CD4-positive, CD25-positive, alpha-beta regulatory T cell (primary cell): ENCODE data around the gene USP32. TPM values are rescaled to one million over a fixed set of nuclear protein-coding genes. Genes with fewer than 3 reads are reported as not detected.

ENCODE experiments used
- ATAC-seq, 2 donors: fragments of 150-1000 bp; cut with Tn5 transposase; one replicate each; pipeline ENCODE4 v1.10.0; 2021; ENCODE audit warnings: low read depth in 2 of 2, moderate number of reproducible peaks in 2 of 2, moderate library complexity in 1 of 2
- DNase-seq, 3 donors: peaks; one replicate each; pipeline versions ENCODE4 v3.0.0 to v3.0.0-alpha.2; 2012 to 2022; ENCODE audit warnings: mixed read lengths in 1 of 3
- H3K27ac ChIP-seq: one replicate; pipeline ENCODE4 v1.7.0; 2013; ENCODE audit warnings: mild to moderate bottlenecking, low read length; ENCODE audit not compliant: insufficient read depth, poor library complexity, severe bottlenecking
- H3K27me3 ChIP-seq: one replicate; pipeline ENCODE4 v1.7.0; 2013; ENCODE audit warnings: low read length; ENCODE audit not compliant: control insufficient read depth, insufficient read depth
- H3K36me3 ChIP-seq: one replicate; pipeline ENCODE4 v1.7.0; 2013; ENCODE audit warnings: mild to moderate bottlenecking, low read length, moderate library complexity; ENCODE audit not compliant: control insufficient read depth, insufficient read depth
- H3K4me1 ChIP-seq: 2 replicates; pipeline ENCODE4 v1.7.0; 2013; ENCODE audit warnings: mild to moderate bottlenecking, low read length; ENCODE audit not compliant: insufficient read depth, control insufficient read depth, poor library complexity, severe bottlenecking
- H3K4me3 ChIP-seq: one replicate; pipeline ENCODE4 v1.7.0; 2013; ENCODE audit warnings: low read depth, mild to moderate bottlenecking, low read length, moderate library complexity
- H3K9me3 ChIP-seq, 2 experiments: 1 replicate in 1 of 2; 2 replicates in 1 of 2; pipeline ENCODE4 v1.7.0; 2013; ENCODE audit warnings: low read length in 2 of 2, mild to moderate bottlenecking in 1 of 2, moderate library complexity in 1 of 2; ENCODE audit not compliant: control insufficient read depth in 2 of 2
- H3K27ac Mint-ChIP-seq, 3 donors: one replicate each; pipeline ENCODE4 v1.8.0; 2020 to 2022; ENCODE audit warnings: mild to moderate bottlenecking in 3 of 3, mixed read lengths in 3 of 3, moderate library complexity in 2 of 3
- H3K27me3 Mint-ChIP-seq: one replicate; pipeline ENCODE4 v1.8.0; 2022; ENCODE audit warnings: mild to moderate bottlenecking, mixed read lengths
- H3K36me3 Mint-ChIP-seq: one replicate; pipeline ENCODE4 v1.8.0; 2020; ENCODE audit warnings: mixed read lengths
- H3K4me1 Mint-ChIP-seq, 4 donors: one replicate each; pipeline ENCODE4 v1.8.0; 2020 to 2022; ENCODE audit warnings: mixed read lengths in 4 of 4, mild to moderate bottlenecking in 1 of 4
- H3K4me3 Mint-ChIP-seq, 4 donors: one replicate each; pipeline ENCODE4 v1.8.0; 2020 to 2022; ENCODE audit warnings: mild to moderate bottlenecking in 4 of 4, mixed read lengths in 4 of 4, moderate library complexity in 3 of 4
- H3K9me3 Mint-ChIP-seq, 7 donors: one replicate each; pipeline ENCODE4 v1.8.0; 2020 to 2022; ENCODE audit warnings: mixed read lengths in 7 of 7, mild to moderate bottlenecking in 3 of 7, moderate library complexity in 2 of 7
- polyA plus RNA-seq, 4 donors: library from polyadenylated mRNA; unstranded; fragments of 300-500 nt; fragmentation: Illumina TruSeq; gene quantifications; one replicate each; pipeline ENCODE4 v1.2.3, GENCODE V29; 2021
- total RNA-seq: library from RNA; stranded (reverse); gene quantifications from one replicate; pipeline ENCODE4 v1.2.3, GENCODE V29; 2022

USP32 gene
- total and polyA plus RNA-seq, 5 donors from 2014 or later, result 6.1 to 47.0 (median 7.5) TPM

DNA sequence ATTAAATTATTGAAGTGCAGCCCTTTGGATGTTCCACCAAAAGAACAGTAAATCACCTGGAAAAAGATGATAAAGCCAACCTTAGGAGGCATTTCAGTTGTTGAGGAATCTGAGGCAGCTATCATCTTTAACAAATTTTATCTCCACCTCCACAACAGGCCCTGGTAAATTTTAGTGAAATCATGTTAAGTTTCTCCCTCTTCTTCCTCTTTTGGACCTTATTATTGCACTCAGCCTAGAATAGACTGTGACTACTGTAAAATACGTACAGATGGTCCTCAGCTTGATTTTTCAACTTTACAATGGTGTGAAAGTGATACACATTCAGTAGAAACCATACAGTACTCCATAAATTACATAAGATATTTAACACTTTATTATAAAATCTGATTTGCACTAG is 90.3 kb downstream of the USP32 start:
- no peak overlapping the region for H3K4me3 Mint-ChIP-seq
- ATAC-seq, result no peak
- Histone ChIP-seq H3K27ac (no peak overlapping the region), H3K9me3 (no peaks in the 10 kb centered on the region), H3K36me3 (no peaks in the 10 kb centered on the region), H3K27me3 (no peaks in the 10 kb centered on the region), H3K4me1 (peaks cover 8% of the 10 kb centered on the region), H3K4me3 (no peak overlapping the region)
- H3K36me3 Mint-ChIP-seq, result peaks cover 4% of the 10 kb centered on the region
- H3K27ac Mint-ChIP-seq, result no peak overlapping the region
- DNase-seq, result no peak
- no peaks in the 10 kb centered on the region for H3K9me3 Mint-ChIP-seq
- H3K4me1 Mint-ChIP-seq, result peaks cover 14 to 23% (median 20%) of the 10 kb centered on the region in 4 donors
- H3K27me3 Mint-ChIP-seq, result no peaks in the 10 kb centered on the region

DNA sequence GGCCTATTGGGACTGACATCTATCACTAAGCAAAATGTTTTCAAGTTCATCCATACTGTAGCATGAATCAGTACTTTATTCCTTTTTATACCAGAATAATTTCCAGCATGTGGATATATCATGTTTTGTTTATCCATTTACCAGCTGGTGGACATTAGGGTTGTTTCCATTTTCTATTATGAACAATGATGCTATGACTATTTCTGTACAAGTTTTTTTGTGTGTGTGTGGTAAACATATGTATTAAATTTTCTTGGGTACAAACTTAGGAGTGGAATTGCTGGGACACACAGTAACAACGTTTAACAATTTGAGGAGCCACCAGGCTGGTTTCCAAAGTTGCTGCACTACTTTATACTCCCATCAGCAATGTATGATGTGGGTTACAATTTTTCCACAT is 91.0 kb downstream of the USP32 start:
- Mint-ChIP-seq H3K4me3 (no peak overlapping the region), H3K27me3 (no peaks in the 10 kb centered on the region), H3K9me3 (no peaks in the 10 kb centered on the region), H3K36me3 (peaks cover 4% of the 10 kb centered on the region), H3K4me1 (peaks cover 14 to 21% (median 20%) of the 10 kb centered on the region in 4 donors), H3K27ac (no peak overlapping the region)
- Histone ChIP-seq H3K4me1 (peaks cover 8% of the 10 kb centered on the region), H3K27ac (no peak overlapping the region), H3K4me3 (no peak overlapping the region), H3K36me3 (no peaks in the 10 kb centered on the region), H3K9me3 (no peaks in the 10 kb centered on the region), H3K27me3 (no peaks in the 10 kb centered on the region)
- ATAC-seq (no peak), DNase-seq (no peak)

- peaks cover 2% of the 10 kb centered on the region for H3K4me1 ChIP-seq
- H3K36me3 ChIP-seq, result no peaks in the 10 kb centered on the region
- no peaks in the 10 kb centered on the region for H3K27me3 ChIP-seq
- H3K27me3 Mint-ChIP-seq, result no peaks in the 10 kb centered on the region
- no peak overlapping the region for H3K4me3 ChIP-seq
- H3K27ac ChIP-seq, result no peak overlapping the region
- H3K36me3 Mint-ChIP-seq, result peaks cover 9% of the 10 kb centered on the region
- peaks cover 10 to 15% (median 12%) of the 10 kb centered on the region in 4 donors for H3K4me1 Mint-ChIP-seq
- no peaks in the 10 kb centered on the region for H3K9me3 Mint-ChIP-seq
- DNase-seq, result no peak
- no peak for ATAC-seq
- no peak overlapping the region for H3K27ac Mint-ChIP-seq
- no peaks in the 10 kb centered on the region for H3K9me3 ChIP-seq
- H3K4me3 Mint-ChIP-seq, result no peak overlapping the region
These were observed 91.9 kb downstream of the USP32 start for GRCh38 chr17:60300011-60300410.

GRCh38 chr17:60297760-60298401 is 94.1 kb downstream of the USP32 start:
- peaks cover 21% of the 10 kb centered on the region for H3K36me3 Mint-ChIP-seq

DNA sequence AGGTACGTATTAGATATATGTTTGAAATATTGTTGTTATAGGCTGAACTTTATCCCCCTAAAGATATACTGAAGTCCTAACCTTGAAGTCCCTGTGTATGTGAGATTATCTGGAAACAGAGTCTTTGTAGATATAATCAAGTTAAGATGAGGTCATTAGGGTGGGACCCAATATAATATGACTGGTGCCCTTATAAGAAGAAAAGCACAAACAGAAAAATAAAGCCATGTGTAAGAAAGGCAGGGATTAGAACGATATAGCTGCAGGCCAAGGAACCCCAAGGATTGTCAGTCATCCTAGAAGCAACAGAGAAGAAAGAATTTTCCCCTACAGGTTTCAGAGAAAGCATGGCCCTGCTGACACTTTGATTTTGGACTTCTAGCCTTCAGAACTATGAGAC is 95.8 kb downstream of the USP32 start:
- Mint-ChIP-seq H3K4me3 (no peak overlapping the region), H3K36me3 (peaks cover 25% of the 10 kb centered on the region), H3K9me3 (no peaks in the 10 kb centered on the region), H3K27me3 (no peaks in the 10 kb centered on the region), H3K27ac (no peak overlapping the region), H3K4me1 (peaks cover 0 to 10% (median 6%) of the 10 kb centered on the region in 4 donors)
- no peak for ATAC-seq
- H3K4me1 ChIP-seq, result no peaks in the 10 kb centered on the region
- H3K4me3 ChIP-seq, result no peak overlapping the region
- H3K9me3 ChIP-seq, result no peaks in the 10 kb centered on the region
- H3K27ac ChIP-seq, result no peak overlapping the region
- no peak for DNase-seq
- H3K36me3 ChIP-seq, result no peaks in the 10 kb centered on the region
- H3K27me3 ChIP-seq, result no peaks in the 10 kb centered on the region

More at GRCh38 chr17:60297760-60298401, 94.1 kb downstream of the USP32 start:
- no peaks in the 10 kb centered on the region for H3K9me3 Mint-ChIP-seq
- Histone ChIP-seq H3K36me3 (no peaks in the 10 kb centered on the region), H3K4me1 (no peaks in the 10 kb centered on the region), H3K4me3 (no peak overlapping the region), H3K27me3 (no peaks in the 10 kb centered on the region), H3K9me3 (no peaks in the 10 kb centered on the region), H3K27ac (no peak overlapping the region)
- DNase-seq (no peak), ATAC-seq (no peak)
- H3K27me3 Mint-ChIP-seq, result no peaks in the 10 kb centered on the region
- no peak overlapping the region for H3K27ac Mint-ChIP-seq
- H3K4me3 Mint-ChIP-seq, result no peak overlapping the region
- H3K4me1 Mint-ChIP-seq, result peaks cover 0 to 6% (median 3%) of the 10 kb centered on the region in 4 donors

DNA sequence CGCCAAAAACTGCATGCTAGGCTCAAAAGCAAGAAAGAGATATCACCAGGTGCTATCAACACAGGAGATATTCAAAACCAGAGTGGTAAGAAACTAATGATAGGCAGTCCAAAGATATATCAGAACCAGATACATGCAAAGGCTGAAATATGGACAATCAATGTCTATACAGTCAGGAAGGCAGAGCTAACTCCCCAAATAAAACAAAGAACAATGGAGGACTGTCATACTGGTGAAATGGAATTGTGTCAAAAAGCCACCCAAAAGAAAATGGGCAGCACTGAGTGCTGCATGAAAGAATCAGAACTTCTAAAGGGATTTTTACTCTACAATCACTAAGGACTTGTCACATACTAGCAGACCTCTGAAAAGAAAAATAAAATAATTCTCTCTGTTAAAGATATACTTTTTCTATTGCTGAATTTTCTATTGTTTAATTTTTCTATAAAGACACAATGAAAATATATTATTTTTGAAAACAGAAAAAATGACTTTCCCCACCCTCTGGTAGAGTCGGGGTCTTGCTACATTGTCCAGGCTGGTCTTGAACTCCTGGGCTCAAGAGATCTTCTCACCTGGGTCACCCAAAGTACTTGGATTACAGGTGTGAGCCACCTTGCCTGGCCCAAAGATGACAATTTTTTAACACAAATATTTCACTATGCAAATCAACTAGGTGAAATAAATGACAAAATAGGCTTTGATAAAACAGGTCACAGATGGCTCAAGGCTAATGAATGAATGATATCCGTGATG is 98.2 kb downstream of the USP32 start:
- ATAC-seq, result no peak
- Histone ChIP-seq H3K36me3 (peaks cover 5% of the 10 kb centered on the region), H3K9me3 (no peaks in the 10 kb centered on the region), H3K27me3 (no peaks in the 10 kb centered on the region), H3K4me3 (no peak overlapping the region), H3K4me1 (no peaks in the 10 kb centered on the region), H3K27ac (no peak overlapping the region)
- no peak for DNase-seq
- no peak overlapping the region for H3K27ac Mint-ChIP-seq
- H3K4me3 Mint-ChIP-seq, result no peak overlapping the region
- H3K4me1 Mint-ChIP-seq, result peaks cover 0 to 10% (median 6%) of the 10 kb centered on the region in 4 donors
- H3K27me3 Mint-ChIP-seq, result no peaks in the 10 kb centered on the region
- peaks cover 36% of the 10 kb centered on the region for H3K36me3 Mint-ChIP-seq
- H3K9me3 Mint-ChIP-seq, result no peaks in the 10 kb centered on the region

DNA sequence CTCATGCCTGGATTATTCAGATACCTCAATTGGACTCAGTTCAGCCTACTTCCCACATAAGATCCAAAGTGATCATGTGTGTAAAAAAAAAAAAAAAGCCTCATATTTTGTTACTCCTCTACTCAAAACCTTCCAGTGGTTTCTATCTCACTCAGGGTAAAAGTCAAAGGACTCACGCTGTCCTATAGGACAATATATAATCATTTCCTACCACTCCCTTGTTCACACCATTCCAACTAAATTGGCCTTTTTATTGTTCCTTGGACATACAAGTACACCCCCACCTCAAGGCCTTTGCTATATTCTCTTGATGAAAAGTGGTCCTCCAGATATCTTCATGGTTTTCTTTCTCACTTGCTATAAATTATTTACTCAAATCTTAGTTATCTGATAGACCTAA is 99.2 kb downstream of the USP32 start:
- H3K27me3 ChIP-seq, result no peaks in the 10 kb centered on the region
- ATAC-seq (no peak), DNase-seq (no peak)
- Mint-ChIP-seq H3K4me1 (peaks cover 0 to 10% (median 6%) of the 10 kb centered on the region in 4 donors), H3K27ac (no peak overlapping the region), H3K27me3 (no peaks in the 10 kb centered on the region), H3K36me3 (peaks cover 36% of the 10 kb centered on the region), H3K9me3 (no peaks in the 10 kb centered on the region), H3K4me3 (no peak overlapping the region)
- no peak overlapping the region for H3K4me3 ChIP-seq
- no peaks in the 10 kb centered on the region for H3K4me1 ChIP-seq
- no peak overlapping the region for H3K27ac ChIP-seq
- no peaks in the 10 kb centered on the region for H3K9me3 ChIP-seq
- peaks cover 11% of the 10 kb centered on the region for H3K36me3 ChIP-seq

DNA sequence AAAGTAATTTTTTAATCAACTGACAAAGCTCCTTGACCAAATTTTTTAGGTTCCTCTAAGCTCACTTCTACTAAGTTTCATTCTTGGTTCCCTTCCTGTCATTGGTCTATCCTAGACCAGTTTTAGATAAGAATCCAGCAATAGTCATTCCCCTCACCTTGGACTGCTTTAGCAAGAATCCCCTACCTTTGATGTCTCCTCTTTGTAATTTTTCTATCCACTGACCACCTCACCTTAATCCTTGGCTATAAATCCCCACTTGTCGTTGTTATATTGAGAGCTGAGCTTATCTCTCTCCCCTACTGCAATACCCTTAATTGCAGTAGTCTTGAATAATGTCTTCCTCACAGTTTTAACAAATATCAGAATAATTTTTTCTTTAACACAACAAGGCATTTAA is 107.2 kb downstream of the USP32 start:
- Mint-ChIP-seq H3K4me1 (peaks cover 0 to 14% (median 4%) of the 10 kb centered on the region in 4 donors), H3K9me3 (no peaks in the 10 kb centered on the region), H3K27me3 (no peaks in the 10 kb centered on the region), H3K36me3 (peaks cover 30% of the 10 kb centered on the region), H3K27ac (peak overlapping the region in 1 of 3 donors; percentile 59), H3K4me3 (no peak overlapping the region)
- no peak for ATAC-seq
- H3K27ac ChIP-seq, result no peak overlapping the region
- H3K4me3 ChIP-seq, result no peak overlapping the region
- H3K4me1 ChIP-seq, result no peaks in the 10 kb centered on the region
- no peak for DNase-seq
- peaks cover 20% of the 10 kb centered on the region for H3K36me3 ChIP-seq
- no peaks in the 10 kb centered on the region for H3K9me3 ChIP-seq
- H3K27me3 ChIP-seq, result no peaks in the 10 kb centered on the region
